K562 (cell line): Measurements from ENCODE around the gene ABHD4.

ENCODE experiments used
- CBX3 ChIP-seq, 2 experiments: IDR thresholded peaks; 1 replicate in 1 of 2; 2 replicates in 1 of 2; pipeline ENCODE4 v1.6.1; 2012; ENCODE audit warnings: inconsistent platforms in 2 of 2, low read length in 2 of 2, borderline replicate concordance in 1 of 2, control low read depth in 1 of 2
- CHD1 ChIP-seq: fragments of 200-600 bp; sonication (generic); IDR thresholded peaks from one replicate; pipeline ENCODE4 v1.6.1; 2012; ENCODE audit warnings: mild to moderate bottlenecking, moderate library complexity, low read length, inconsistent platforms
- EP300 ChIP-seq: IDR thresholded peaks from 2 replicates; pipeline ENCODE4 v1.6.1; 2012; ENCODE audit warnings: low read length, improper control_type of control experiment
- KLF6 ChIP-seq: fragments of 250-450 bp; sonication (Bioruptor Pico); IDR thresholded peaks from 2 replicates; pipeline ENCODE4 v1.4.0; 2020; ENCODE audit warnings: mild to moderate bottlenecking, moderate library complexity, borderline replicate concordance
- SP1 ChIP-seq: sonication (generic); formaldehyde crosslinking; IDR thresholded peaks from 2 replicates; pipeline ENCODE4 v1.8.1; 2022; ENCODE audit warnings: mild to moderate bottlenecking, missing genetic modification reagents
- ZNF274 ChIP-seq: IDR thresholded peaks from 2 replicates; pipeline ENCODE4 v1.6.1; 2011; ENCODE audit warnings: low read depth, mild to moderate bottlenecking, low read length, moderate library complexity, borderline replicate concordance
- ZNF707 ChIP-seq: fragments of 250-450 bp; sonication (Bioruptor Pico); conservative IDR thresholded peaks from 2 replicates; pipeline ENCODE4 v1.8.0; 2022; ENCODE audit warnings: inconsistent platforms, mild to moderate bottlenecking, moderate library complexity
- ZNF780A ChIP-seq: fragments of 250-450 bp; sonication (Bioruptor Pico); IDR thresholded peaks from 2 replicates; pipeline ENCODE4 v1.5.0; 2021; ENCODE audit warnings: mild to moderate bottlenecking
- TF ChIP-seq, protein P1 (sequence below), 3 experiments: IDR thresholded peaks in 2 of 3; conservative IDR thresholded peaks in 1 of 3; 2 replicates each; pipeline ENCODE4 v1.5.1; 2011 to 2012; ENCODE audit warnings: low read length in 3 of 3, mild to moderate bottlenecking in 3 of 3, control low read depth in 2 of 3, improper control_type of control experiment in 1 of 3, inconsistent platforms in 1 of 3, low read depth in 1 of 3, mixed read lengths in 1 of 3, moderate library complexity in 1 of 3; ENCODE audit not compliant: insufficient read depth in 2 of 3
- TF ChIP-seq, protein P2 (sequence below): fragments of 250-450 bp; sonication (Bioruptor Pico); IDR thresholded peaks from 2 replicates; pipeline ENCODE4 v1.8.0; 2021; ENCODE audit warnings: borderline replicate concordance, mild to moderate bottlenecking, moderate library complexity; ENCODE audit not compliant: poor library complexity, severe bottlenecking
- TF ChIP-seq, protein P3 (sequence below): fragments of 450-650 bp; IDR thresholded peaks from 2 replicates; pipeline ENCODE4 v1.6.1; 2016; ENCODE audit warnings: low read depth, mild to moderate bottlenecking, moderate library complexity

DNA sequence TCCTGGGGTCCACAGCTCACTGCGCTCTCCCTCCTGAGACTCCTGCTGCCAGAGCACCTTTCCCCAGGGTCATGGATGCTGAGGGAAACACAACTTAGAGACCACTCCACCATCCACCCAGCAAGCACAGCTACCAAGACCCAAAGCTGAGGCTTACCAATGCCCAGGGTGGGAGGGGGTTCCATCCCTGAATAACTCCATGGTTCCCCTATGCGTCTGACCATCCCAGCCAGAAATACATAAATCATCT is 45.3 kb upstream of the ABHD4 start:
- no peak for TF ChIP-seq EP300
- TF ChIP-seq, protein P1, sequence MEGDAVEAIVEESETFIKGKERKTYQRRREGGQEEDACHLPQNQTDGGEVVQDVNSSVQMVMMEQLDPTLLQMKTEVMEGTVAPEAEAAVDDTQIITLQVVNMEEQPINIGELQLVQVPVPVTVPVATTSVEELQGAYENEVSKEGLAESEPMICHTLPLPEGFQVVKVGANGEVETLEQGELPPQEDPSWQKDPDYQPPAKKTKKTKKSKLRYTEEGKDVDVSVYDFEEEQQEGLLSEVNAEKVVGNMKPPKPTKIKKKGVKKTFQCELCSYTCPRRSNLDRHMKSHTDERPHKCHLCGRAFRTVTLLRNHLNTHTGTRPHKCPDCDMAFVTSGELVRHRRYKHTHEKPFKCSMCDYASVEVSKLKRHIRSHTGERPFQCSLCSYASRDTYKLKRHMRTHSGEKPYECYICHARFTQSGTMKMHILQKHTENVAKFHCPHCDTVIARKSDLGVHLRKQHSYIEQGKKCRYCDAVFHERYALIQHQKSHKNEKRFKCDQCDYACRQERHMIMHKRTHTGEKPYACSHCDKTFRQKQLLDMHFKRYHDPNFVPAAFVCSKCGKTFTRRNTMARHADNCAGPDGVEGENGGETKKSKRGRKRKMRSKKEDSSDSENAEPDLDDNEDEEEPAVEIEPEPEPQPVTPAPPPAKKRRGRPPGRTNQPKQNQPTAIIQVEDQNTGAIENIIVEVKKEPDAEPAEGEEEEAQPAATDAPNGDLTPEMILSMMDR (IDR thresholded peaks at IDR 0.05 in 2 of 3, conservative IDR thresholded peaks at IDR 0.05 in 1 of 3; ENCODE audit: insufficient read depth in 2 of 3, low read depth in 1 of 3, low read length in 3 of 3) = no peak
- TF ChIP-seq ZNF707 = no peak
- no peak for TF ChIP-seq ZNF274
- no peak for TF ChIP-seq ZNF780A (CRISPR knock-in tag)
- no peak for TF ChIP-seq SP1
- TF ChIP-seq CHD1 = no peak
- TF ChIP-seq, protein P2, sequence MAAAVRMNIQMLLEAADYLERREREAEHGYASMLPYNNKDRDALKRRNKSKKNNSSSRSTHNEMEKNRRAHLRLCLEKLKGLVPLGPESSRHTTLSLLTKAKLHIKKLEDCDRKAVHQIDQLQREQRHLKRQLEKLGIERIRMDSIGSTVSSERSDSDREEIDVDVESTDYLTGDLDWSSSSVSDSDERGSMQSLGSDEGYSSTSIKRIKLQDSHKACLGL (CRISPR knock-in tag) = no peak
- no peak for TF ChIP-seq CBX3 (IDR thresholded peaks at IDR 0.05; ENCODE audit: borderline replicate concordance in 1 of 2, low read length in 2 of 2)
- TF ChIP-seq KLF6 (CRISPR knock-in tag) = no peak
- TF ChIP-seq, protein P3, sequence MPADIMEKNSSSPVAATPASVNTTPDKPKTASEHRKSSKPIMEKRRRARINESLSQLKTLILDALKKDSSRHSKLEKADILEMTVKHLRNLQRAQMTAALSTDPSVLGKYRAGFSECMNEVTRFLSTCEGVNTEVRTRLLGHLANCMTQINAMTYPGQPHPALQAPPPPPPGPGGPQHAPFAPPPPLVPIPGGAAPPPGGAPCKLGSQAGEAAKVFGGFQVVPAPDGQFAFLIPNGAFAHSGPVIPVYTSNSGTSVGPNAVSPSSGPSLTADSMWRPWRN = no peak
